Amniotic stem cell (primary cell): ENCODE measurements around the gene BRINP2.

Experiments used
- DNase-seq: peaks from one replicate; lab custom pipeline; 2025; lab: John Stamatoyannopoulos, UW

BRINP2 gene

GRCh38 chr1:177164380-177165068 lies 6.2 kb upstream of the BRINP2 start, which contains the start of gene ASTN1:
ASTN1 (minus strand) TSS chr1:177164712; CDS start chr1:177164676, 36 bp downstream.
- DNase-seq, result no peak

GRCh38 chr1:177165069-177165439 lies 5.7 kb upstream of the BRINP2 start:
- no peak for DNase-seq

GRCh38 chr1:177171536-177172123 lies 872 bp downstream of the BRINP2 start:
- DNase-seq, result no peak

- no peak for DNase-seq
Observed at GRCh38 chr1:177172272-177172671, 1.5 kb downstream of the BRINP2 start.

- no peak for DNase-seq
Observed at GRCh38 chr1:177172866-177173265, 2.1 kb downstream of the BRINP2 start.

GRCh38 chr1:177173976-177174375 lies 3.2 kb downstream of the BRINP2 start:
- DNase-seq, result no peak

GRCh38 chr1:177174921-177175634 lies 4.3 kb downstream of the BRINP2 start:
- DNase-seq, result no peak

GRCh38 chr1:177181280-177181630 lies 10.5 kb downstream of the BRINP2 start:
- no peak for DNase-seq

GRCh38 chr1:177181631-177182291 lies 11.0 kb downstream of the BRINP2 start:
- DNase-seq, result peak; percentile 10

GRCh38 chr1:177183836-177184235 lies 13.1 kb downstream of the BRINP2 start:
- DNase-seq, result no peak

- DNase-seq, result no peak
Observed at GRCh38 chr1:177185209-177185608, 14.5 kb downstream of the BRINP2 start.

GRCh38 chr1:177186639-177187038 lies 15.9 kb downstream of the BRINP2 start:
- DNase-seq, result no peak

- no peak for DNase-seq
Observed at GRCh38 chr1:177190308-177190970, 19.7 kb downstream of the BRINP2 start.

- no peak for DNase-seq
Observed at GRCh38 chr1:177198243-177198642, 27.5 kb downstream of the BRINP2 start.

- DNase-seq, result no peak
Observed at GRCh38 chr1:177200290-177200689, 29.5 kb downstream of the BRINP2 start.

- DNase-seq, result no peak
Observed at GRCh38 chr1:177206831-177207355, 36.1 kb downstream of the BRINP2 start.

GRCh38 chr1:177208920-177209319 lies 38.2 kb downstream of the BRINP2 start:
- DNase-seq, result no peak

- DNase-seq, result peak; percentile 94
Observed at GRCh38 chr1:177209357-177209756, 38.6 kb downstream of the BRINP2 start.

- DNase-seq, result no peak
Observed at GRCh38 chr1:177210071-177210470, 39.3 kb downstream of the BRINP2 start.

- DNase-seq, result no peak
Observed at GRCh38 chr1:177211231-177211630, 40.5 kb downstream of the BRINP2 start.

GRCh38 chr1:177216587-177217202 lies 45.9 kb downstream of the BRINP2 start:
- no peak for DNase-seq
